ENCODE measurements around the gene ADGRL3. TPM values are rescaled to one million over a fixed set of nuclear protein-coding genes. Genes with fewer than 3 reads are reported as not detected.
A peak's percentile ranks its signal among the peaks of the same experiment; 100 is the strongest.

ADGRL3 gene
- total RNA-seq, 1 experiment from 2014 or later = 1.0 TPM

DNA sequence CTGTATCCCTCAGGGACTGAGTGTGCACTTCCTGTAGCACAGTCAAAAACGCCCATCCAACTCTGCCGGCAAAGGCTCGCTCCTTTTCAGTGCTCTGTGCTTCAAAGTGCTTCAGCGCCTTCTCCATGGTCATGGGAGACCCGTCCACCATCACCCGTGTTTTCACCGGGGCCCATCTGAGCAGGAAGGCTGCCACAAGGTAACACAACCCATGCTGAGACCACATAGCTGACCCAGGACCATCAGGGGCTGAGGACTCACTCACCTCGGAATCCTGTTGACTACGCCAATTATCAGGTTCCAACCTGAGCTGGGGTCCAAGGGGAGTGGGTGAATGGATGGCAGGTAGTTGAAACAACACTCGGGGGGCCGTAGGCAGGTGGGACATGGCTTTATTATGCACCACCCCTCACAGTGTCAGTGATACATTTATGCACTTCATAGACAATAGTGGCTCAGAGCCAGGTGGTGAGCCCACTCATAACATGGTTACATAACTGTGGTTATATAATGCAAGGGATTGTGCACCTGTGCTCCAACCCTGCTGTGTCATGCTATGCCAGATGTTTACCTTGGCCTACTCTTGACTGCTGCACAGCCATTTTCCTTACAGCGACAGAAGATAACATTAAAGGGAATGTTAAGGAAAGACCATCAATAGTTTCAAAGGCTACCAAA, 227.8 kb downstream of the ADGRL3 start:
- in situ Hi-C loops (cut with HindIII; ENCODE audit: low pct_unique_long_range_greater_than_20kb, low sequenced_read_pairs) = no loop called here
- no peak for DNase-seq (ENCODE audit: low read depth, low spot score)

DNA sequence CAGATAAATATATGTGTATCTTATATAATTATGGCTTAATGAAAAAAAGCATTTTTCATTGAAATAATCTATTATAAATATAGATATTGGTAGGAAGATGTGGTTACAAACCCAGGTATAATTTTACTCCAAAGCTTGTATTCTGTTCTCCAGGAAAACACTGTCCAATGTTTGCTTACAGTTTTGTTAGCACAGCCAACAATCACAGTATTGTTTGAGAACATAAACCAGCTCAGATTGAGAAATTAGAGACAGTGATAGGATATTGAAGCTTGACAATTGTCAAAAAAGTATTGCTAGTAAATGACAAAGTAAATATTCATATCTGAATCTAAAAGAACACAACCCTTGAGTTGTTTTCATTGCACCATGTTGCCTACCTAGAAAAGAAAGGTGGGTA, 228.8 kb downstream of the ADGRL3 start:
- in situ Hi-C loops (cut with HindIII; ENCODE audit: low pct_unique_long_range_greater_than_20kb, low sequenced_read_pairs) = no loop called here
- DNase-seq (ENCODE audit: low read depth, low spot score) = no peak

DNA sequence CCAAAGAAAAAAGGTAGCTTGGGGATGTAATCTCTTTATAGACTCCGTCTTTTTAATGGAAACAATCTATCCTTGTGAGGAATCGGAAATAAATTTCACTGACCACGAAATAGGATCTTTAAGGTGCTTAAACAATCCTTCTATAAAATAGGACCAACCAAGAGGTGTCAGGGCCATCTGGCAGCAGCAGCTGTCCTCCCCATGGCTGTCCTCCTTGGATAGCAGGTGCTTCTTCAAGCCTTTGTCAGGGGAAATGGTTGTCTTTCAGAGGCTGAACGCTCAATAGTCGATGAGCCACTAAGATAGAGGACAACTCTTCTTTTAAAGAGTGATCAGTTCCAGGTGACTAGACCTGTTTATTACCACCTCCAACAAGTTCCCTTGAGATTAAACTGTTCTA, 231.0 kb downstream of the ADGRL3 start:
- in situ Hi-C loops (cut with HindIII; ENCODE audit: low pct_unique_long_range_greater_than_20kb, low sequenced_read_pairs) = no loop called here
- DNase-seq (ENCODE audit: low read depth, low spot score) = no peak

DNA sequence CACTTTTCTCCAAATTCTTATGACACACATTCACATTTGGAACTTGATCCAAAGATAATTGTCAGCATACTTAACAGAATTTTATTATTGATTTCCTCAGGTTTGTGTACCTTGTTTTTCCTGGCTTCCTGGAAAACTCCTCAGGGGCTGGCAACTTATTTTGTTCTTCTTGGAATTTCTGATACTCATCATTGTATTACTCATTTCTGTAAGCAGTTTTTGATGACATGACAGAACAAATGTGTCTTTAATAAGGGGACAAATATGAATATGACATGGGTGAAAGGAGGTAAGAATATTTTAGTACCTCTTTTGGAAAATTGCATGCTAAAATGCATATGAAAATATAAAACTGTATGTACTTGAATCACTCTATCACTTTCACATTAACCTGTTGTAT, 237.8 kb downstream of the ADGRL3 start:
- no peak for DNase-seq (ENCODE audit: low read depth, low spot score)
- in situ Hi-C loops (cut with HindIII; ENCODE audit: low pct_unique_long_range_greater_than_20kb, low sequenced_read_pairs) = no loop called here

DNA sequence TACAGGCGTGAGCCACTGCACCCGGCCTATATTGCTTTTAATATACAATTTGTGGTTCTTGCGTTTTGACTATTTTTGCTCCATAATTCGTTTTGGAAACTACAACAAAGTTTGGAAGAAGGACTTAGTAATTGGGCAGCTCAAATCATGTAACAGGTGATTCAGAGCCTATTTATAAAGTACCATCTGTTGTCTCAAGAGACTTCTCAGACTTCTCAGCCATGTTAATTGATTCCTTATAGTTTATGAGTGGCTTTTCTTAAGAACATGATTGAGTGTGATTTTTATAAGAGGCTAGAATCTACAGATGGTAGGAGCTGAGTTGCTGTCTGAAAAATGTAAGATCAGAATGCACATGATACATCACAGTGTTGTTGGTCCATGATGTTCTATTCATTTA, 240.2 kb downstream of the ADGRL3 start:
- in situ Hi-C loops (cut with HindIII; ENCODE audit: low pct_unique_long_range_greater_than_20kb, low sequenced_read_pairs) = no loop called here
- DNase-seq (ENCODE audit: low read depth, low spot score) = no peak

DNA sequence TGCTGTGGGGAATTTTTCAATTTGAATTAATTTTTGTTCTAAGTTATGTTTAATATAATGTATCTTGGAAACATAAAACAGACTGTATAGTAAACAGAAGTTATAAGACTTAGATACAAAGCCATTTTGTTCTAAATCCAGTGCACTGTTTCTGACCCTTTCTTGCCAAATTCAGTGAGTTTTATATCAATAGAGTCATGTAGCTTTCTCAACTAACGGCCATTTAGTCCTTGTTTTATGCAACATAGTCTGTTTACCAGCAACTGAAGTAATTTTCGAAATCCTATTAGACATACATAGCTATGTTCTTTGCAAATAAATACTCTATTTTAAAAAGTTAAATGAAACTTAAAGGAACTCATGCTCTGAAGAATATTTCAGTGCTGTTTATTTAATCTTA, 242.8 kb downstream of the ADGRL3 start:
- in situ Hi-C loops (cut with HindIII; ENCODE audit: low pct_unique_long_range_greater_than_20kb, low sequenced_read_pairs) = no loop called here
- DNase-seq (ENCODE audit: low read depth, low spot score) = no peak

DNA sequence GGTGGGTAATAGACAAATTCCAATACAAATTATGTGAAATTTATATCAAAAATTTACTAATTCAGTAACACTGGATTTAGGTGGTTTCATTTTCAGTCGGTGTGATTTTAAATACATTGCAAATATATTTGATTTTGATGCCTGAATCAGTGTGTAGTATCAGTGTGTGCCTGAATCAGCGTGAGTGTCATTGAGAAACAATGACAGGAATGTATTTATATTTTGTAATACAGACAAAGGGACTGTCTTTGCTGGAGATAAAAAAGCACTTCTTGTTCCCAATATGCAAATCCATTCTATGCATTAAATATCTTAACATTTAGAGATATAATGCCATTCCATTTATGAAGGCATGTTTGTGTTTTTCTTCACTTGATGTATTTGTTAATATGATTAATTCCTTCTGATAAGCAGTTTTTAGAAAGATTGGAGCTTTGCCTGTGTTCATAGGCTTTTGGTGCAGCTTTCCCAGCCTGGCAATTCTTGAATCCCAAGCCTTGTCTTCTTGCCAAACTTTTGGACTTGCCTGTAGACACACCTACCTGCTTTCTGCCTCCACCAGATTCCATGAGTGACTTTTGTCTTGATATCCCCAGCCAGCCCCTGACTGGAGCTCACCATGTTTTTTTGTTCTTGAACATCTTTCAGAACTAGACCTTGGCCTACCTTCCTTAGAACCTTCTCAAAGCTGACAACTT, 243.8 kb downstream of the ADGRL3 start:
- no peak for DNase-seq (ENCODE audit: low read depth, low spot score)
- in situ Hi-C loops (cut with HindIII; ENCODE audit: low pct_unique_long_range_greater_than_20kb, low sequenced_read_pairs) = no loop called here

DNA sequence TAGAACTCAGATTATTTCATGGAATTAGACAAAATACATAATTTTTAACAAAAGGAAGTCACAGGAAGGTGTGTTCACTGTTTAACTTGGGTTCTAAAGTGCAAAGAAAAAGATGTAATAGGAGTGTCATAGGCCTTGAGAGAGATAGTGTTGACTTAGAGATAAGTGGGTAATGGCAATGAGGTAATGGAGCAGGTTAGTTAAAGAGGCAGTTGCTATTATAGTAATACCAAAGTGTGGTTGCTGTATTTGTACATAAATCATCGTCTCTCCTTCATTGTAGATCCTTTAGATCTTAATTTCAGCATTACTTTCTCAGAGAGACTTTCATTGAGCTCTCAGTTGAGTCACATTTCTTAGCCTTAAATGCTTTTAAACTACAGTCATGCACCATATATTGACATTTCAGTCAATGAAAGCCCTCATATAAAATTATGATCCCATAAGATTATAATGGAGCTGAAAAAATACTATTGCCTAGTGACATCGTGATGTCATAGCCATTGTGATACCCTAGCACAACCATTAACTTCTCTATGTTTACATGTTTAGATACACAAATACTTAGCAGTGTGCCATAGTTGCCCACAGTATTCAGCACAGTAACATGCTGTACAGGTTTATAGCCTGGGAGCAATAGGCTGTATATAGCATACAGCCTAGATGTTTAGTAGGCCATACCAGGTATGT, 245.4 kb downstream of the ADGRL3 start:
- in situ Hi-C loops (cut with HindIII; ENCODE audit: low pct_unique_long_range_greater_than_20kb, low sequenced_read_pairs) = no loop called here
- no peak for DNase-seq (ENCODE audit: low read depth, low spot score)

DNA sequence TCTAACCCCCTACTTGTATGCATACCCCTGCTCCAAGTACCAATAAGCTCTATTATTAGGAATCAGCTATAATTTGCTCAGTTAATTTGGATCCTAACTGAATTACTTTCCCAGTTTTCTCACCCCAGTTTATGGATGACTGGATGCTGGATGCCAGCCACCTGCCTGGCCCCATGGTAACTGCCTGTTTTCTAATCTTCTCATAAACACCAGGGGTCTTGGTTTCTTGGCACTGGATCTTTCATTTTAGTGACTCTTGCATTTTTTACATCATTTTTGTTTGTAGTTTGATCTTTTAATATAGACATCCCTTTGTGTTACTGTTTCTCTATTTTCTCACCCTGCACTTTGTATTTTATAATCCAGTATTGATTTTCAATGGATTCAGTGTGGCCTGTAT, 246.8 kb downstream of the ADGRL3 start:
- DNase-seq (ENCODE audit: low read depth, low spot score) = no peak
- in situ Hi-C loops (cut with HindIII; ENCODE audit: low pct_unique_long_range_greater_than_20kb, low sequenced_read_pairs) = no loop called here

DNA sequence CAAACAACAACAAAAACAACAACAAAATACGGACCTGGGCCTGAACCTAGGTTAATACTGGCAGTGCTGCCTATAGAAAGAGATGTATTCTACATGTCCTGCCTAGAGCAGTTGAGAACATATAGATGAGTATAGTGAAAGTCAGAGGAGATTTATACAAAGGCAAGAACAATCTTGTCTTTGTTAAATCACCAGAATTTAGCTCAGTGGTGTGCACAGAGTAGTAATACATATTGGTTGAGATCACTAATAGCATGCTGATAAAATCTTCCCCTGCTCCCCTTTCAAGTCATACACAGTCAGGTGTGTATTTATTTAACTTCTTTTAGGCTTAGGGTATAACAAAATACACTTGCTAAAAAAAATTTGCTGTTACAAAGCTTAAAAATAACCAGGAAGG, 247.8 kb downstream of the ADGRL3 start:
- DNase-seq (ENCODE audit: low read depth, low spot score) = no peak
- in situ Hi-C loops (cut with HindIII; ENCODE audit: low pct_unique_long_range_greater_than_20kb, low sequenced_read_pairs) = no loop called here

DNA sequence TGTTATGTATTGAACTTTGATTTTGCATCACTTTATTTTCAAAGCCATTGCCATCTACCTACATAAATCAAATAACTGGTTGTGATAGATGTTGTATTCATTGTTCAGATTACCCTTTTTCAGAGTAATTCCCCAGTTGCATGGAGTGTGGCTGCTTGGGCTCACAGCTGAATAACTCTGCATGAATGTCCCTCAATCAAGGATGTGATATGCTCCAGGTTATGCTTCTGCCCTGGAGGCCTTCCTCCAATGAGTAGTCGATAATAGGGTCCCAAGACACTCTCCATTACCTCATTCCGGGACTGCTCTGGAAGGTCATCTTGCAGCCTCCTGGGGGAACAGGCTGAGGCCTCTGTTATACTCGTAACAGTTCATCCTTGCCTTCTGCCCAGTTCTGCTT, 251.8 kb downstream of the ADGRL3 start:
- no peak for DNase-seq (ENCODE audit: low read depth, low spot score)
- in situ Hi-C loops (cut with HindIII; ENCODE audit: low pct_unique_long_range_greater_than_20kb, low sequenced_read_pairs) = no loop called here

DNA sequence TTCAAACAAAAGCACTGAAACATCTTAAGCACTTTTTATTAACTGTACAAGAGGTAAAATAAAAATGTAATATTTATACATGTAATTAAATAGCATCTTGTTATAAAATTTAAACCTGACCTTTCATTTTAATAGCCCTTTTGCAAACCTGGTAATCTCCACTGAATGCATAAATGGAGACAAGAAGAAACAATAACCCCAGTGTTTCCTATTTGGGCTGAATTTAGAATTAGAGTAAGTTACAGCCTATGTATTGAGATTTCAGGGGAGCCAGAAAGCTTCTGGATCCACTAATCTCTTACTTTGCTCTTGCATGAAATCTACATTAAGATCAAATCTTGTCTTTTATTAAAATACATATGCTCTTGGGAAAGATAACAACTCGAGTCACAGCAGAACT, 261.8 kb downstream of the ADGRL3 start:
- DNase-seq (ENCODE audit: low read depth, low spot score) = no peak

DNA sequence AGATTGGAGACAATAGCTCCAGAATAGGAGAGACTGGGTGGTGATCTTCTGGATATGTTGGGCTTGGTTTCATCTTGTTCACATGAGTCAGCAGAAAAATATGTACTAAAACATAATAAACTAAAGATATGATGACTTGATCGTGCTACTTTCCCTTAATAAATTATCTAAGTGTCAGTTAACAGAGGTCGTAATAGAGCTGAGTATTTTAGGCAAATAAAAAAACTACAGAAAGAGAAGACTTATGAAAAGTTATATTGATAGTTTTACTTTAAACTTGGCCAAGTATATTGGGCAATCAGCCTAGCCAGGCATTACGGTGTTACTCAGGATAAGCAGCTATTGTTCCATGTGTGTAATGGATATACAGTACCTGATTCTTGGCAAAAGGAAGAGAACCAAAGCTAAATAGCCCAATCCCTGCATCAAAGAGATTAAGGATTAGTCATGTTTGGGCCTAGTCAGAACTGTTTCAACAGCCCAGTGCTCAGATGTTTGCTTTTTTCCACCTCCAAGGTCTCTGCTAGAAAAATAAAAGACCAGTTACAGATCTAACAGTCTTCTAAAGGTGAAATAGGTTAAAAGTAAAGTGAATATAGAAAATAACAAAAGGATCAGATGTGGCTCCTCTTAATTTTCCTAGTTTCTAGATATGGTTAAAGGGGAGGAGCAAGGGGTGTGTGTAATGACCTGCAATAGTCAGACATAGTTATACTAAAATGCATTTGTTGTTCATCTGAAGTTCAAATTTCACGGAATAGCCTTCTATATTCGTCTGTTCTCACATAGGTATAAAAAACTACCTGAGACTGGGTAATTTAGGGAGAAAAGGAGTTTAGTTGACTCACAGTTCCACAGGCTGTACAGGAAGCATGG, 262.6 kb downstream of the ADGRL3 start:
- in situ Hi-C loops (cut with HindIII; ENCODE audit: low pct_unique_long_range_greater_than_20kb, low sequenced_read_pairs) = no loop called here
- DNase-seq (ENCODE audit: low read depth, low spot score) = no peak

More for the DNA sequence above, 261.8 kb downstream of the ADGRL3 start:
- in situ Hi-C loops (cut with HindIII; ENCODE audit: low pct_unique_long_range_greater_than_20kb, low sequenced_read_pairs) = no loop called here

DNA sequence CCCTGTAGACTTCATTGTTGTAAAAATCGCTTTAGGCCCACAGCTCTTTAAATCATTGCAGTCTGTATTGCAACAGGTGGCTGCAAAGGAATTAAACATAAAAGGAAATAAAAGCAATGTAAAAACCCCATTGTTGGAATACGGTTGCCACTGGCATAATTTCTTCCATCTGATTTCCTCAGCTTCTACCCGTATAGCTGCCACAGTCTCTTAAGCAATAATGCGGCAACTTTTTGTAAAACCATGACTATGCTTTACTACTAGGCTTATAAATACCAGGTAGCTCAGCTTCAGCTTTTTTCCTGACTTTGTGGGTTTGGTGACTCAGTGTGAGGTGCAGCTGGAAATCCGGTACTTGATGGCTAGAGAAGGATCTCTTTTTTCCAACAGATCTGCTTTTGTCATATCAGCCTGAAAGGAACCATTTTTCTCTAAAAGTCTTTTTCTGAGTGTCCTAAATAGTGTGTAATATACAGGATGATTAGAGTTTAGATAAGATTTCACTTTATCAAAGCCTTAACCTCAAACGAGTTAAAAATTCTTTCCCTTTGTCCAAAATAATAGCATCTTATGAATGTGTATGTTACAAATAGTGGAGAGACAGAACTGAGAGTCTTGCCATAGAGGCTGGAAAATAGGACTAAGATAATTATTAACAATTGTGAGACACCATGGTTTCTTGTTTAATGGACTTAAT, 268.0 kb downstream of the ADGRL3 start:
- peak; percentile 49 for DNase-seq (ENCODE audit: low read depth, low spot score)

DNA sequence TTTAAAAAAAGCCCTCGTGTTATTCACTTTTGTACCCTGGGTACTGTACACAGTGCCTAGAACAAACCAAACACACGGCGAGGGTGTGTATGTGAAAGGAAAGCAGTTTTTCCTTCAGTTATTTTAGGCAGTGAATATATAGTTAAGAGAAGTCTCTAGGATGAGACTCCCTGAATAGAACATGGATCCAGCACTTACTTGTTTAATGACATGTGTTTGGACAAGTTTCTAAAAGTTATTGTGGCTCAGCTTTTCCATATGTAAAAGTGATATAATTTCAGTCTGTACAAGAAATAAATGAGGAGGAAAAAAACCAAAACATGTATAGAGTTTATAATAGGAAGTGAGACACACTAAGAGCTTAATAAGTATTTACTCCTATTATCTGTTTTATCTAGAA, 273.2 kb downstream of the ADGRL3 start:
- in situ Hi-C loops (cut with HindIII; ENCODE audit: low pct_unique_long_range_greater_than_20kb, low sequenced_read_pairs) = no loop called here
- no peak for DNase-seq (ENCODE audit: low read depth, low spot score)

More for the DNA sequence above, 268.0 kb downstream of the ADGRL3 start:
- in situ Hi-C loops (cut with HindIII; ENCODE audit: low pct_unique_long_range_greater_than_20kb, low sequenced_read_pairs) = no loop called here

DNA sequence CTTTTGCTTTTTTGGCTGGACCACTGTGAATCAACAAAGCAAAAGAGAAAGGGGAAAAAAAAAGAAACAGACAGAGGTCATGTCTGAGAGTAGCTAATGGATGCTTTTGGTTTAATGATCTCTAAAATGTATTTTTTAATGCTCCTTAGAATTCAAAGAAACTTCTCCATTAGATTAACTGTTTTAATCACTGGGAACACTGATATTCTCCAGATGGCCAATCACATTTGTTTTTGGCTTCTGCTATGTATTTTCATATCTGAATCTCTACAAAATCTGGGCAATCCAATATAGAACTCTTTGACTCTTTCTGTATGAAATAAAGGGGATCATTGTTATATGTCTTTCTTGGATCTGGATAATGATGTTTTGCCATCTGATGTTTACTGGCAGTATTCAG, 278.2 kb downstream of the ADGRL3 start:
- in situ Hi-C loops (cut with HindIII; ENCODE audit: low pct_unique_long_range_greater_than_20kb, low sequenced_read_pairs) = no loop called here

DNA sequence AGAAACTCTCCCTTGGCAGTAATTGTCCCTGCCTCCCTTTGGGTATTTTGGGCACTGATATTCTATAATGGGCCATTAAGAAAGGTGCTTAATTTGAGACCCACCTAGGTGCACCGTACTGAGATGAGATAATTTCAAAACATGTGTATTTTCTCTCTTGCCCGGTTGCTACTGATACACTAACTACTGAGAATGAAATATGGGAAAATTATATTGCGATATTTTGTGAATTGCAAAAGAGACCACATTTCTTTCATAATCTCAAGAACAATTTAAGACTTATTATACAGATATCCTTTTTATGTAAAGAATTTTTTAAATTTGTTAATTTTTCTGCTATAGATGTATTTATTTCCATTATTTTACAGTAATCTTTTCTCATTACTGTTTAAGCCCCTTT, 284.9 kb downstream of the ADGRL3 start:
- no peak for DNase-seq (ENCODE audit: low read depth, low spot score)
- in situ Hi-C loops (cut with HindIII; ENCODE audit: low pct_unique_long_range_greater_than_20kb, low sequenced_read_pairs) = no loop called here

More for the DNA sequence above, 278.2 kb downstream of the ADGRL3 start:
- DNase-seq (ENCODE audit: low read depth, low spot score) = no peak
